ENCODE data around the gene SEC14L2.
"Not testable (repeated sequence)": the region's sequence is repeated elsewhere in the genome, so short reads cannot be mapped to it uniquely, and the experiment has no call there.

Gene SEC14L2

DNA sequence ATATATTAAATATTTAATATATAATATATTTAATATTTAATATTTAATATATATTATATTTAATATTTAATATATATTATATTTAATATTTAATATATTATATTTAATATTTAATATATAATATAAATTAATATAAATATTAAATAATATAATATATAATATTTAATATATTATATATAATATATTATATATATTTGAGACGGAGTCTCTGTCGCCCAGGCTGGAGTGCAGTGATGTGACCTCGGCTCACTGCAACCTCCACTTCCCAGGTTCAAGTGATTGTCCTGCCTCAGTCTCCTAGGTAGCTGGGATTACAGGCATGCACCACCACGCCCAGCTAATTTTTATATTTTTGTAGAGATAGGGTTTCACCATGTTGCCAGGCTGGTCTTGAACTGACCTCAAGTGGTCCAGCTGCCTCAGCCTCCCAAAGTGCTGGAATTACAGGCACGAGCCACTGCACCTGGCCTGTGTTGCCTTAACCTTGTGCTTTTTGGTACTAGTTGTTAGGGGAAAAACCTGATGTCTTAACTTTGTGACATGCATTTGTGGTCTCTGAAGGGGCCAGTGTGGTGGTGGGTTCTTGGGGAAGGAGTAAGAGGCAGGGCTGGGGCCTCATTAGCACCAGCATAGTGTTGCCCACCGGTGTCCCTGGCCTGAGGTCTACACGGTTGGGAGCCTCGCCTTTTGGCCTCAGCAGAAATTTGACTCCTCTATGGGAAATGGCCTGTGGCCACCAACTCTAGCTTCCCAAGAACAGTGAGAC is 58.4 kb downstream of the SEC14L2 start:
- DNase-seq (ENCODE audit: low spot score) = no peak

DNA sequence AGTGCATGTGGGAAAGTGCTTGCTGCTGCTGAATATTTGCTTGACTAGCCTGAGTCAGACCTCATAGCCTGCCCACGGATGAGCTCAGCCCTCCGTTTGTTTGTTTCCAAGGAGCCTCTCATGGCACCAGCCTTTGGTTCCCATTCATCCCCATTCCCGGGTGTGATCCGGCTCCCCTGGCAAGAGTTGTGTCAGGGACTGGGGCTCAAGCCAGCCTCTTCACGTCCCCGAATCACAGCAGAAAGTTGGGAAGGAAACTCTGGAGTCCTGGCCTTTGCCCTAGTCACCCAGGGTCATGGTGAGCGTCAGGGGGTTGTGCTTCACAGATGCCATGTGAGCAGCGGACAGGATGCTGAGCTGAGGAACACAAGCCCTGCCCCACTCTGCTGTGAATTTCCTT is 61.2 kb downstream of the SEC14L2 start:
- peak; percentile 73 for DNase-seq (ENCODE audit: low spot score)

DNA sequence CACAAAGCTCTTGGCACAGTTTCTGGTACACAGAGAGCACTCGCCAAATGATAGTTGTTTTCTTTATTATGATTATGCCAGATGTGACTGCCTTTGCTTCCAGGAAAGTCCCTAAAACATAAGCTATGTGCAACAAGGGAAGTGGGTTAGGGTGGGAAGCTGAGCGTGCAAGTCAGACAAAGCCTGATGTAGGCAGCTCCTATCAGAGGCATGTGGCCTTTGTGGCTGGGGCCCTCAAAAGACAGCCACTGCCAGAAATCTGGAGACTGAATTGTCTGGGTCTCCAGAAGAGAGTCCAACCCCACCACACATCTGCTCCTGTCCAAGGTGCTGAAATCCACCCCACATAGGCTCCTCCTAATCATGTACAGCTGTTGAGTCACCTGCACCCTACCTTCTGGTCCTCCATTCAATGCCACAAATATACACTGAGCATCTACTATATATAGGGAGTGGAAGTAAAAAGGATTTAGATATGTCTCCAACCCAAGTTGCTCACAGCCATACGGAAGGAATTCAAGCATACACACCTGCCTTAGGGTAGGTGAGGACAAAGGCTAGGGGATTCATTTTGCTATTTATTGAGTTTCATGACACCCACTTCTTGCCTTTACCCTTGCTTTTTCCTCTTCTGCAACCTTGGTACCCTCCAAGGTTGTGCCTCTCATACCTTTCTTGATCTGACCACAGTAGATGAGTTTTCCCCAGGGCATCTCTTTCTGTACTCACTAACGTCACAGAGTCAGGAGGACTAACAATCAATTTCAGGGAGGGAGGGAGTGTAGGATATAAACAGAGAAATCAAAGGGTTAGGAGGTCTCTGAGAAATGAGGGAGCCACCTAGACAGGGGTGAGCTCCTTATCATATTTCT is 62.6 kb downstream of the SEC14L2 start:
- DNase-seq (ENCODE audit: low spot score) = peak; percentile 32

DNA sequence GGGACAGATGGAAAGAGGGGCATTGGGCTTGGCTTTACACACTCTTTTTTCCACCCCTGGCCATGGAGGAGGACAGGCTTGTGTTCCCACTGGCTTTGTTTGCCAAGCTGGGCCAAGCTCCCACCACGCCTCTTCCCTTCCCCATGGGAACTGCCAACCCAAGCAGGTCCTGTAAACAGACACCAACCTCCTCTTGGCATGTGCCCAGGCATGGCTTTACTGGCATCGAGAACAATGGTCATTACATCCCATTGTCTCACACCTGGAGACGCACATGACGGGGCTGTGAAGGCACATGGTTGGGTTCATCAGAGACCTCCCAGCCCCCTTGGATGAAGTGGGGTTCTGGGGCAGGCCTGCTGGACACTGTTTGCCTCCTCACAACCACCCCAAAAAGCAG is 63.3 kb downstream of the SEC14L2 start:
- no peak for DNase-seq (ENCODE audit: low spot score)

DNA sequence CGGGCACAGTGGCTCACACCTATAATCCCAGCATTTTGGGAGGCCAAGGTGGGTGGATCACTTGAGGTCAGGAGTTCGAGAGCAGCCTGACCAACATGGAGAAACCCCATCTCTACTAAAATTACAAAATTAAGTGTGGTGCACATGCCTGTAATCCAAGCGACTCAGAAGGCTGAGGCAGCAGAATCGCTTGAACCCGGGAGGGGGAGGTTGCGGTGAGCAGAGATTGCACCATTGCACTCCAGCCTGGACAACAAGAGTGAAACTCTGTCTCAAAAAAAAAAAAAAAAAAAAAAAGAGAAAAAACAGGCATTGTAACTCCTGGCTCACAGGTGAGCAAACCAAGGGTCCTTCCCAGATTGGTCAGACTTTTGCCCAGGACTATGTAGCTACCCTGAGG is 63.7 kb downstream of the SEC14L2 start:
- not testable (repeated sequence) for DNase-seq (ENCODE audit: low spot score)

DNA sequence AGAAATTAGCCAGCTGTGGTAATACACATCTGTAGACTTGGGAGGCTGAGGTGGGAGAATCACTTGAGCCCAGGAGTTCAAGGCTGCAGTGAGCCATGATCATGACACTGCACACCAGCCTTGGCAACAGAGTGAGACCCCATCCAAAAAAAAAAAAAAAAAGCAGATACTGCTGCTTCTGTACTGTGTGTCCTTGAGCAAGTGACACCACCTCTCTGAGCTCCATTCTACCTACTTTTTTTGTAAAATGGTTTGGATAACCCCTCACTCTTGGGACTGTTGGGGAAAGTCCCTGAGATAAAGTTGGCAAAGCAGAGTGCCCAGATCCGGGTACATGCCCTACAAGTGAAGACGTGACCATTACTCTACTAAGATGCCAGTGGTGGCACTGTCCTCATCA is 72.3 kb downstream of the SEC14L2 start:
- DNase-seq (ENCODE audit: low spot score) = no peak

DNA sequence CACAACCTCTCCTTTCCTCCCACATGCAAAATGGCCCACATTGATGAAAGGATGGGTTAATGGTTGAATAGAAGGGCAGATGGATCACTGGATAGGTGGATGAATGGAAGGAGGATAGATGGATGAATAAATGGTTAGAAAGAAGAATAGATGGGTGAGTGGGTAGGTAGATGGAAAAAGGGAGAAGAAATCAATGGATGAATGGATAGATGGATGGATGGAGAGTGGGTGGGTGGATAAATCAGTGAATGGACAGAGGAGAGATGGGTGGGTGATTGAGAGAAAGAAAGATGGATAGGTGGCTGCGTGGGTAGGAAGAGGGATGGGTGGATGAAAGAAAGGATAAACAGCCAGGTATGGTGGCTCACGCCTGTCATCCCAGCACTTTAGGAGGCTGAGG is 73.8 kb downstream of the SEC14L2 start:
- DNase-seq (ENCODE audit: low spot score) = no peak

DNA sequence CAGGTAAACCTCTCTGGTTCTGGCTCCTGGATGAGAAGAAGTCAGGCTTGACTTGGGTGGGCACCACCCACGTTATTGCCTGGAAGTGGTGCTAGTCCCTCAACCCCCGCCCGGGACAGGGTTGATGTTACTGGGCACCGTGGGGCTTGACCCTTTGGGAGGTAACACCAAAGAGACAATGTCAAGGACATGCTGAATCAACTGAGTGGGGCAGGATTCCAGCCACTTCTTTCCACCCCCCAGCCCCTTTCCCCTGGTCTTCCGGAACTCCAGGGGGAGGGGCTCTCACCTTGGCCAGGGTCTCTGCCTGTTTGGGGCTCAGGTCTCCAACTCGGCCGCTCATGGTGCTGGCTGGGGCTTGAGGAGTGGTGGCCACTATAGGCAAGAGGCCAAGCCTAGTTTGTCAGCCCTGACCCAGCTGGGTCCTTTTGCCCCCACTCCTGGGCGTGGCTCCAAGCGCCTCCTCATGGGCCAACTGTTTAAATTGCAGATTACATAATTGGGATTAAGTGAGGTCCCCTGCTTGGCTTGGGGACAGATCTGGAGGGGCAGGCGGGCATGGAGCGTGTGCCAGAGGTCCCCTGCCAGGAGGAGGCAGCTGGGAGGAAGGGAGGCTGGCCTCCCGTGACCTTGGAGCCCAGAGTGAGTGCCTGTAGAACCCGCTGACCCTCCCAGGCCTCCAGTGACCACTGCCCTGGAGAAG is 74.9 kb downstream of the SEC14L2 start, which contains the start of gene SEC14L3:
Gene SEC14L3 (minus strand): TSS at position 402 of the 703 bp plus-strand sequence. CDS start 59 bp downstream, at position 343.
- no peak for DNase-seq (ENCODE audit: low spot score)

DNA sequence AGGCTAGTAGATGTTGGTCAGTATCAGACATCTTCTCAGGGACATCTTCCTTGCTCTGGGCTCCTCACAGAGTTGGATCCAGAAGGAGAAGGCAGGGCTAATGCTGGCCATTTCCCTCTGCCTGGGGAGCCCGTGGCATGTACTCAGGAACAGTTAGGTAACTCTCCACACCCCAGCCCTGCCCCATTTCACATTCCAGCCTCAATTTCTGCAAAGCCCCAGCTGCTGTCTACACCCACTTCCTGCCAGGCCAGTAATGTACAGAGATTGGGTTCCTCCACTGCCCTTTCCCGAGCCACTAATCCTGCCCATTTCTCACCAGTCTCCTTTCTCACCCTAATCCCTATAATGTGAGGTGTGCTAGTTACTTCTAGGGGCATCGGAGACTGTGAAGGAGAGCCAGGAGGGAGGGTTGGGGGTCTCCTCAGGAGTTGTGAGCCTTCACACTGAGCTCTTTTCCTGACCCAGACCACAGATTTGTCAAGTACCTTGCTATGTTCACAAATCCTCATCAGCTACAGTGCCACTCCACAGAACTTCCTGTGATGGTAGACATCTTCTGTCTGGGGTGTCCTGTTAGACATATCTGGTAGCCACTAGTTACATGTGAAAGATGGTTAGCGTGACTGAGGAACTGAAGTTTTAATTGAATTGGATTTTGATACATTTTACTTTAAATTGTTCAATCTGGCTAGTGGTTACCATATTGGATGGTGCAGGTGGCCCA is 76.3 kb downstream of the SEC14L2 start:
- DNase-seq (ENCODE audit: low spot score) = no peak

DNA sequence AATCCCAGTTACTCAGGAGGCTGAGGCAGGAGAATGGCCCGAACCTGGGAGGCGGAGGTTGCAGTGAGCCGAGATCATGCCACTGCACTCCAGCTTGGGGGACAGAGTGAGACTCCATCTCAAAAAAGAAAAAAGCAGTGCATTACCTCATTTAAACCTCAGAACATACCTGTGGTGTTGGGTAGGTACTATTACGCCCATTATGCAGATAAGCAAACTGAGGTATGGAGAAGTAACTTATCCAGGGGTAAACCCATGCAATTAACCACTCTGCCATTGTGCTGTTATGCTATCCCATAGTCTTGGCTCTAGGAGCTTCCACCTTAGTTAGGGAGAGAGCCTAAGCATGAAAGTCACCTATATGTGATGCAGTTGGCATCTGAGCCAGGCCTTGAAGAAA is 77.3 kb downstream of the SEC14L2 start:
- no peak for DNase-seq (ENCODE audit: low spot score)

All from AG20443 (cell line).